ENCODE results near the gene CRYBB3. TPM values are rescaled to one million over a fixed set of nuclear protein-coding genes. Genes with fewer than 3 reads are reported as not detected.

CRYBB3 gene
- total RNA-seq, 1 experiment from 2014 or later = 0.39 TPM

DNA sequence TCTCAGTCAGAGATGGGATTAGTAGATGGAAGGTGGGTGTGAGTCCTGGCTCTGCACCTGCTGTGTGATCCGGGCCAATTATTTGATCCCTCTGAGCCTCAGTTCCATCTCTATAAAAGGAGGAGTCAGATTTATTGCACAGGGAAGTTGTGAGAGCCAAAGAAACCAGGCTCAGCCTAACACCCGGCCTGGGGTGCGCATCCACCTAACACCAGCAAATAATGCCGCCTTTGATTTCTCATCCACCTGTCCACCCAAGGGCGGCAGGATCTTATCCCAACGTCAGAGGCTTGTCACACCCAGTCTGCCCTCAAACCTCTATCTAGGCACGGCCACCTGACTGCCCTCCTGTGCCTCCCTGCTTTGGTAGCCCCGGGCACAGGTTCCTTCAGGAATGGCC lies 22.1 kb downstream of the CRYBB3 start:
- no peak overlapping the region for H3K4ac ChIP-seq (ENCODE audit: low read depth, low read length)
- DNase-seq = no peak
- no peak overlapping the region for H2AFZ ChIP-seq (ENCODE audit: low read length)
- no peak overlapping the region for H2AK5ac ChIP-seq (ENCODE audit: insufficient read length, low read length)
- no peaks in the 10 kb centered on the region for H3K79me1 ChIP-seq (ENCODE audit: insufficient read depth, low read depth, low read length, poor library complexity, severe bottlenecking)
- H3K23ac ChIP-seq (ENCODE audit: insufficient read length, low read depth, low read length) = no peak overlapping the region
- Mint-ChIP-seq H3K9me3 (peaks cover 0 to under 1% of the 10 kb centered on the region in 2 experiments; a peak in 2 of 5 replicates), H3K27ac (no peak overlapping the region), H3K4me3 (no peak overlapping the region), H3K27me3 (ENCODE audit: low read depth) (peaks cover 29% of the 10 kb centered on the region), H3K36me3 (ENCODE audit: insufficient read depth in 1 of 3, low read depth in 3 of 3) (no peaks in the 10 kb centered on the region), H3K4me1 (0 out of 4 replicates have a peak, but pooled peaks cover 0 to 4% of the 10 kb centered on the region in 2 experiments)
- H3K27me3 ChIP-seq (ENCODE audit: insufficient read depth, low read length) = no peaks in the 10 kb centered on the region
- no peak overlapping the region for H4K5ac ChIP-seq (ENCODE audit: insufficient read length, low read depth, low read length)
- no peaks in the 10 kb centered on the region for H3K23me2 ChIP-seq (ENCODE audit: insufficient read length, low read depth, low read length, poor library complexity, severe bottlenecking)
- no peaks in the 10 kb centered on the region for H3K4me1 ChIP-seq (ENCODE audit: insufficient read depth, low read length)
- H2BK20ac ChIP-seq (ENCODE audit: low read depth, low read length, poor library complexity, severe bottlenecking) = no peak overlapping the region
- H2BK12ac ChIP-seq (ENCODE audit: insufficient read length, low read depth, low read length) = no peak overlapping the region
- H3K27ac ChIP-seq (ENCODE audit: insufficient read length, low read depth, low read length) = no peak overlapping the region
- no peak overlapping the region for H3K18ac ChIP-seq (ENCODE audit: insufficient read length, low read depth, low read length)
- TF ChIP-seq, protein P1, sequence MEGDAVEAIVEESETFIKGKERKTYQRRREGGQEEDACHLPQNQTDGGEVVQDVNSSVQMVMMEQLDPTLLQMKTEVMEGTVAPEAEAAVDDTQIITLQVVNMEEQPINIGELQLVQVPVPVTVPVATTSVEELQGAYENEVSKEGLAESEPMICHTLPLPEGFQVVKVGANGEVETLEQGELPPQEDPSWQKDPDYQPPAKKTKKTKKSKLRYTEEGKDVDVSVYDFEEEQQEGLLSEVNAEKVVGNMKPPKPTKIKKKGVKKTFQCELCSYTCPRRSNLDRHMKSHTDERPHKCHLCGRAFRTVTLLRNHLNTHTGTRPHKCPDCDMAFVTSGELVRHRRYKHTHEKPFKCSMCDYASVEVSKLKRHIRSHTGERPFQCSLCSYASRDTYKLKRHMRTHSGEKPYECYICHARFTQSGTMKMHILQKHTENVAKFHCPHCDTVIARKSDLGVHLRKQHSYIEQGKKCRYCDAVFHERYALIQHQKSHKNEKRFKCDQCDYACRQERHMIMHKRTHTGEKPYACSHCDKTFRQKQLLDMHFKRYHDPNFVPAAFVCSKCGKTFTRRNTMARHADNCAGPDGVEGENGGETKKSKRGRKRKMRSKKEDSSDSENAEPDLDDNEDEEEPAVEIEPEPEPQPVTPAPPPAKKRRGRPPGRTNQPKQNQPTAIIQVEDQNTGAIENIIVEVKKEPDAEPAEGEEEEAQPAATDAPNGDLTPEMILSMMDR (conservative IDR thresholded peaks at IDR 0.05) = no peak
- H3K14ac ChIP-seq (ENCODE audit: insufficient read depth, low read length) = no peak overlapping the region
- no peak overlapping the region for H4K8ac ChIP-seq (replicated peaks; ENCODE audit: insufficient read length, low read depth, low read length)
- no peaks in the 10 kb centered on the region for H3K79me2 ChIP-seq (ENCODE audit: insufficient read depth, low read length)
- H2BK5ac ChIP-seq (ENCODE audit: insufficient read length, low read length) = no peak overlapping the region
- no peak overlapping the region for H3T11ph ChIP-seq (ENCODE audit: low read length)
- no peak overlapping the region for H4K91ac ChIP-seq (ENCODE audit: insufficient read length, low read depth, low read length)
- H3K56ac ChIP-seq (ENCODE audit: insufficient read length, low read depth, low read length) = no peak overlapping the region
- H3K9me3 ChIP-seq (ENCODE audit: control insufficient read depth, low read depth, low read length) = no peaks in the 10 kb centered on the region
- H4K20me1 ChIP-seq (ENCODE audit: control insufficient read depth, insufficient read depth, insufficient read length) = no peaks in the 10 kb centered on the region
- no peak overlapping the region for H2BK120ac ChIP-seq (ENCODE audit: low read depth, low read length, poor library complexity, severe bottlenecking)
- H3K9ac ChIP-seq (ENCODE audit: extremely low read depth, insufficient read length, low read length) = no peak overlapping the region
- H2BK15ac ChIP-seq (ENCODE audit: low read depth, low read length) = no peak overlapping the region
- no peak overlapping the region for H3K4me2 ChIP-seq (ENCODE audit: insufficient read depth, insufficient read length, low read length)
- WGBS (ENCODE audit: extremely low coverage, insufficient read length, low lambda C conversion rate) = no CpG with 5 or more reads among the region's 8 CpGs

Data from H9 (cell line).